ENCODE measurements around the gene FAM118A. TPM values are rescaled to one million over a fixed set of nuclear protein-coding genes. Genes with fewer than 3 reads are reported as not detected.

The FAM118A gene
- total RNA-seq, 2 experiments from 2014 or later = 35.6 to 37.0 TPM

DNA sequence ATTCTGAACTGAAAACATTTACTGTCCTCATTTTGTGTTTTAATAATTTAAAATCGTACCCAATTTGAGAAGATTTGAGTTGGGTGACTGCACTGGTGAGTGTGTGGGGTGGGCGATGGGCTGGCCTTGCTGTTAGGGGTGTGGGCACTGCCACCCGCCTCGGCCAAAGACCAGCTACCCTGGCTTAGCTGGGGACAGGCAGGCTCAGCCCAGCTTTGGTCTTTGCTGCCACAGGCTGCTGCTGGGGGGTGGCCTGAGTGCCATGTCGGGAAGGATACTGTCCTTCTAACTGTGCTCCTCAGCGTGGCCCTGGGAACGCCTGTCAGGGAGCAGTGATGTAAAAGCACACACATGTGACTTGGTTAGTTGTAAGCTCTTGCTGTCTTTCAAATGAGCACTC lies 22.3 kb downstream of the FAM118A start:
- ChIA-PET POLR2A (no interaction called here), CTCF (interaction anchor here (0.6 to 1.5 kb wide), 3 partner anchors 9 to 59 kb away, joined by 3 to 4 read pairs (median 3); no protein-coding TSS in a partner anchor)
- H3K36me3 Mint-ChIP-seq (ENCODE audit: low read depth) = peaks cover 53% of the 10 kb centered on the region

DNA sequence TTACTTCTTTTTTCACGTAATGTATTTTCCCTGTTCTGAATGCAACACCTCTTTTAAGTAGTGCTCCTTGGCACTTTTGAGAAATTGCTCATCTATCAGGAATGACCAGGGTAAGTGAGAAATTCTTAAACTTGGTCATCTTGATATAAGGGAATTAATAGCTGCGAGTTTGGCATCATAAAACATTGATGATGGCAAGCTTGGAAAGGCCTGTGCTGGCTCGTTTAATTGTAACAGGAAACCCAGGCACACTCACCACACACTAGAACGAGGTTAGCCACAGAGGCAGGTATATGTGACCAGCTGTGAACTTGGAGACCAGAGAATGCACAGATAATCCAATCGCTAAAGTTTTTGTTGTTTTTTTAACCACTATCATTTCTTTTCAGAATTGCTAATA lies 24.3 kb downstream of the FAM118A start:
- ChIA-PET POLR2A (no interaction called here), CTCF (interaction anchor here (2.0 kb wide), 1 partner anchor 10 kb away, joined by 10 read pairs; no protein-coding TSS in a partner anchor)
- Mint-ChIP-seq H3K4me3 (no peak overlapping the region), H3K27me3 (no peaks in the 10 kb centered on the region), H3K9me3 (no peaks in the 10 kb centered on the region), H3K36me3 (ENCODE audit: low read depth) (peaks cover 49% of the 10 kb centered on the region), H3K4me1 (peaks cover 30% of the 10 kb centered on the region), H3K27ac (no peak overlapping the region)
- peak; percentile 30 for DNase-seq

More for the DNA sequence above, 22.3 kb downstream of the FAM118A start:
- H3K4me3 Mint-ChIP-seq = no peak overlapping the region
- no peaks in the 10 kb centered on the region for H3K9me3 Mint-ChIP-seq
- no peaks in the 10 kb centered on the region for H3K27me3 Mint-ChIP-seq
- no peak overlapping the region for H3K27ac Mint-ChIP-seq
- H3K4me1 Mint-ChIP-seq = peaks cover 26% of the 10 kb centered on the region
- DNase-seq = no peak

DNA sequence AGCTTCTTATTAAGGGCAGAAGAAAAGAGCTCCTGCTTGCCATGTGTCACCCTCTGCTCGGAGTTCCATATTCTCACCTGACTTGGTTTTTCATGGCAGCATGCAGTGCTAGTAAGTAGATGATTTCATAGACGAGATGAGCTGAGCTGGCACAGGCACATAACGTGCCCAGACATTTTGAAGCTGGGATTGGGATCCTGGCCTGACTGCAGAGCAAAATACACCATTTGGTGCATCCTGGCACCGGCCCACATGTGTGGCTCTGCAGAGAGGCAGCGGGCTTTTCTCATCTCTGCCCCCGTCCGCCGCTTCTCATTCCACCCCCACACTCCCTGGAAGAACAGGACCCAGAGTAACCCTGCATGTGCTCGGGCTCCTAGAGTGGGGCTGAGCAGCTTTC lies 24.8 kb downstream of the FAM118A start:
- no peaks in the 10 kb centered on the region for H3K9me3 Mint-ChIP-seq
- no peaks in the 10 kb centered on the region for H3K27me3 Mint-ChIP-seq
- CTCF ChIA-PET = interaction anchor here (2.0 kb wide), 1 partner anchor 11 kb away, joined by 10 read pairs; no protein-coding TSS in a partner anchor
- H3K4me1 Mint-ChIP-seq = peaks cover 30% of the 10 kb centered on the region
- DNase-seq = no peak
- peaks cover 45% of the 10 kb centered on the region for H3K36me3 Mint-ChIP-seq (ENCODE audit: low read depth)
- POLR2A ChIA-PET = no interaction called here
- no peak overlapping the region for H3K27ac Mint-ChIP-seq
- no peak overlapping the region for H3K4me3 Mint-ChIP-seq

DNA sequence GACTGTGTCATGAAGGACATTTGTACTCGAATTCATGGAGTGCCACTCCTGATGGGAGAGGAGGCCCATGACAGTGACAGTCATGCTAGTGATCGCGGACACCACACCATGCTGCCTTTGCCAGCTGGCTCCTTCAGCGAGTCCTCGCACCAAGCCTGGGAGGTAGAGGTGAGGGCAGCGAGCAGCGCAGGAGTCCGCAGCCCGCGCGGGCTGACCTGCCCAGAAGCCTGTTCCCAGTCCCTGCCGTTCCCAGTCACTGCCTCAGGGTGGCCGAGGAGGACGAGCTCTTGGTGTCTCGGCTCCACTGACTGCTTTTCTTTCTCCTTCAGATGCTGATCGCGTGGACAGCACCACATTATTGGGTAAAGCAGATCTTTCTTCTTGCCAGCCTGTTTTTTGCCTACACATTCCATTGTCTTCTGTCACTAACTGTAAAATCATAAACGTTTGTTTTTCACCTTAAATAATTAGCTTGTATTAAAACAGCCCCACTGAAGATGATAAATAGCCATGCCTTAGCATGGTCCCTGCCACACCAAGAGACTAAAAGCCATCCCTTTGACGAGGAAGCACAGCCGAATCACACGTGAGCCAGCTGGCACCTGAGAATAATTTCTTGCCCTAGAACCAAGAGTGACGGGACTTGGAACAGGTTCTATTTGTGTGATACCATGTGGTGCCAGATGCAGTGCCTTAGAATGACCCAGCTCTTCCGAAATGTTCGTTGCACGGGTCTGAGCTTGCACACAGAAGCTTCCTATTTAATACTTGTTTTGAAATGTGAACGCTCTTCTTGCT lies 25.5 kb downstream of the FAM118A start:
- no peaks in the 10 kb centered on the region for H3K9me3 Mint-ChIP-seq
- peaks cover 31% of the 10 kb centered on the region for H3K4me1 Mint-ChIP-seq
- no peaks in the 10 kb centered on the region for H3K27me3 Mint-ChIP-seq
- CTCF ChIA-PET = interaction anchor here (2.0 kb wide), 1 partner anchor 12 kb away, joined by 10 read pairs; no protein-coding TSS in a partner anchor
- POLR2A ChIA-PET = no interaction called here
- H3K4me3 Mint-ChIP-seq = no peak overlapping the region
- no peak for DNase-seq
- no peak overlapping the region for H3K27ac Mint-ChIP-seq
- peaks cover 52% of the 10 kb centered on the region for H3K36me3 Mint-ChIP-seq (ENCODE audit: low read depth)

DNA sequence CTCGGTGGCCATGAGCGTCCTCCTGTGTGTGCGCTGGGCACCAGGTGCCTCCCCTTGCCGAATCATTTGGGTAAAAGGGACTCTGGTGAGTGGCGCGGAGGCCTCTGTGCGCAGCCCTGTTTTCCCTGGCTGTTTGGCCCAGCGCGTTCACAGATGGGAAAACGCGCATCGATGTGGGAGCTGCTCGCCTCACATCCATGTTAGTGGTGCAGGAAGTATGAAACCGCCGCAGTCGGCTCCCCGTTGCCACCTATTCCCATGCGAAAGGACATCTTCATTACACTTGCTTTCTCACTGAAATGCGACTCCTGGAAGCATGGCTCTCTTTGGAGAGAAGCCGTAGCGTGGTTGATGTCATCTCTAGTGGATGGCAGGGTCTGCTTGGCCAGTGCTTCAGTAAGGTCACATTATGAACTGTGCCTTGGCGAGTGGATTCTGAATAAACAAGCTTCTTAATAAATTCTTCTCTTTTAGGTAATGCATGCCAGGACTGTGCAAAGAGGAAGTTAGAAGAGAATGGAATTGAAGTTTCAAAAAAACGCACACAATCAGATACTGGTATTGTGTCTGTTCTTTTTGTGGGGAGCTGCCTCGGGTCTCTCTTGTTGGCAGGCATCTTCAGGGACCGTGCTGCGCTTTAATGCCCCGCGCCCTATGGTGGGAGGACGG lies 26.3 kb downstream of the FAM118A start:
- no peak for DNase-seq
- ChIA-PET CTCF (no interaction called here), POLR2A (no interaction called here)
- Mint-ChIP-seq H3K4me3 (no peak overlapping the region), H3K27ac (peak overlapping the region; percentile 19), H3K4me1 (peaks cover 35% of the 10 kb centered on the region), H3K9me3 (no peaks in the 10 kb centered on the region), H3K36me3 (ENCODE audit: low read depth) (peaks cover 52% of the 10 kb centered on the region), H3K27me3 (no peaks in the 10 kb centered on the region)

DNA sequence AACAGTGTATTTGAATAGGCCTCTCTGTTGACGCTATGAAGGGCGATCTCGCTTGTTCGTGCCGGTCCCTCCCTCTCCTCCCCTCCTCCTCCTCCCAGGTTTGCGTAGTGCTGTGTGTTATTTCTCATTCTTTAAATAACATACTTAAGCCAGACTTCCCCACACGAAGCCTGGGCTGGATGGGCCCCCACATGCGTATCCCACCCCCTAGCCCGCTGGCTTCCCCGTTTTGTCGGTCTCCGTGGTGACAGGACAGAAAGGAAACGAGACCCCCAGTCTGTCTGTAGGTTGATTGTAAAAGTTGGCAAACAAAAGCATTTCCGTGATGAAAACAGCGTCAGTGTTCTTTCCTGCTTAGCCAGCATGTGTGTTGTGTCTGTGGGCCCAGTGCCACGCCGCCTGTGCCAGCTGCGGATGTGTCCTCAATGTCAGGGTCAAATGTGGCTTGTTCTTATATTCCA lies 27.3 kb downstream of the FAM118A start:
- ChIA-PET POLR2A (no interaction called here), CTCF (no interaction called here)
- DNase-seq = no peak
- H3K9me3 Mint-ChIP-seq = no peaks in the 10 kb centered on the region
- no peak overlapping the region for H3K27ac Mint-ChIP-seq
- H3K4me1 Mint-ChIP-seq = peaks cover 42% of the 10 kb centered on the region
- H3K36me3 Mint-ChIP-seq (ENCODE audit: low read depth) = peaks cover 52% of the 10 kb centered on the region
- H3K4me3 Mint-ChIP-seq = no peak overlapping the region
- H3K27me3 Mint-ChIP-seq = no peaks in the 10 kb centered on the region

DNA sequence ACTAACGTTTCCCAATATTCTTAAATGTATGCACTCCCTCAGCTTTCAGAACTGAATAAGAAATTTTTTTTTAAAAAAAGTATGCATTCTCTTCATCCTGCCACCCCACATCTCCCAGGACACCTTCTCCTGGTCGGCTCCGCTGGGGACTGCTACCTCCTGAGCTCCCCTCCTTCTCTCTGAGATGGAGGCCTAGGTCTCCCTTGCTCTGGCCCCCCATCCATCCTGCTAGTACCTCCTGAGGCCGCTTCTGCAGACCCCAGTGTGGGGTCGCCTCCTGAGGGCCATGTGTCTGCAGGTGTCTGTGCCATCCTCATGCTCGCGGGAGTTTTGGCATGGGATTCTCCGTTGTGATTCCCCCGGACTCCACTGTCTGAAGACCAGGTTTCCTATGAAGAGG lies 27.8 kb downstream of the FAM118A start:
- Mint-ChIP-seq H3K36me3 (ENCODE audit: low read depth) (peaks cover 52% of the 10 kb centered on the region), H3K9me3 (no peaks in the 10 kb centered on the region), H3K27me3 (no peaks in the 10 kb centered on the region), H3K4me3 (no peak overlapping the region), H3K27ac (no peak overlapping the region), H3K4me1 (peaks cover 42% of the 10 kb centered on the region)
- DNase-seq = no peak
- CTCF ChIA-PET = no interaction called here
- POLR2A ChIA-PET = no interaction called here

DNA sequence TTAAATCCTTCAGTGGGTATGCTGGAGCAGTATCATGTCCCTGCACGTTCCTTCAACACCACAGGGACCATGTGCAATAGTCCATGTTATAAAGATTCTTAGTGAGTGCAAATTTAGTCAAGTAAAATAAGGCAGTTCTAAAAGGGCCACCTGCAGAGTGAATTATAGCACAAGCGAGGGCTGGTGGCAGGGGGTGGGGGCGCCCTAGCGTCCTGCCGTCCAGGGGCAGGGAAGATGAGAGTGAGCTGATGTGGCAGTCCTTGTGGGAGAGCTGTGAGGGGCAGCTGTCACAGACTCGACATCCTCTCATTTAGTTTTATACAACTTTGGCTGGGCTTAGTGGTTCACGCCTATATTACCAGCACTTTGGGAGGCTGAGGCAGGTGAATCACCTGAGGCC lies 29.1 kb downstream of the FAM118A start:
- H3K9me3 Mint-ChIP-seq = no peaks in the 10 kb centered on the region
- DNase-seq = no peak
- H3K27ac Mint-ChIP-seq = no peak overlapping the region
- no peak overlapping the region for H3K4me3 Mint-ChIP-seq
- CTCF ChIA-PET = no interaction called here
- H3K27me3 Mint-ChIP-seq = no peaks in the 10 kb centered on the region
- peaks cover 36% of the 10 kb centered on the region for H3K4me1 Mint-ChIP-seq
- POLR2A ChIA-PET = no interaction called here
- peaks cover 53% of the 10 kb centered on the region for H3K36me3 Mint-ChIP-seq (ENCODE audit: low read depth)

DNA sequence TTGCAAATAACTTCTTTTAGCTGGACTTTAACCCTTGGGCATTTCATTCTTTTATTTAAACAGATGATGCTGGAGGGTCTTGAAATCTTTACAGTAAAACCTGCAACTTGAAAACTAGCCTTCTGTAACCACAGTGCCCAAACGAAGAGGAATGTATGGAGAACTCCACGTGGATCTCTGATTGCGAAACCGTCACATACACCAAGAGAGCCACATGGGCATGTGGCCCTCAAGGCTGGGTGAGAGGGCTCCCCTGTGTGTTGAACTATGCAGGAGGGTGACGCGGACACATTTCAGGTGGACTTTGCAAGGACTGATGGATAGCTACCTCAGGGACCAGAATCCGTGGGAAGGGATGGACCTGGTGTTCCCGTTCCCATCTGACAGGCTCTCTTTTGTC lies 30.6 kb downstream of the FAM118A start:
- Mint-ChIP-seq H3K4me3 (no peak overlapping the region), H3K36me3 (ENCODE audit: low read depth) (peaks cover 52% of the 10 kb centered on the region), H3K9me3 (no peaks in the 10 kb centered on the region), H3K27me3 (no peaks in the 10 kb centered on the region), H3K4me1 (peaks cover 25% of the 10 kb centered on the region), H3K27ac (no peak overlapping the region)
- no peak for DNase-seq
- CTCF ChIA-PET = interaction anchor here (0.6 to 0.7 kb wide), 4 partner anchors 14 to 1455 kb away, joined by 3 to 4 read pairs (median 4); no protein-coding TSS in a partner anchor
- POLR2A ChIA-PET = interaction anchor here (0.6 kb wide), 1 partner anchor 58 kb away, joined by 4 read pairs; no protein-coding TSS in a partner anchor

DNA sequence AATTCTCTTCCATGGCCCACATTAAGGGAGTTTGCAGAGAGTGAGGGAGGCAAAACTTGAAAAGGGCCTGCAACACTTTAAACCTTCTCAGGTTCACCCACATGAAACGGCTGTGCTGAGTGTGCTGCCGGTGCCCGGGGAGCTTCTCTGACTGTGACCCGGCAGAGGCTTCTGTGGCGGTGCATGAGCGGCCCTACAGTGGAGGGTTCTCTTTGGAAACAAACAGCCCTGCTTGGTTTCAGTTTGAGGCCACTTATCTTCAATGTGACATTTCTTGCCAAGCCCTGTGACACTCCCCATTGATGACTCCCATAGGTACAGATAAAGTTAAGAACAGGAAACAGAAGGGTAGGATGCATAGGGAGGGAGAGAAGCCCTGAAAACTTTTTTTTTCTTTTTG lies 31.8 kb downstream of the FAM118A start:
- no peaks in the 10 kb centered on the region for H3K27me3 Mint-ChIP-seq
- no peak overlapping the region for H3K4me3 Mint-ChIP-seq
- ChIA-PET CTCF (interaction anchor here (1.1 to 1.2 kb wide), 2 partner anchors 19 to 28 kb away, joined by 3 read pairs; no protein-coding TSS in a partner anchor), POLR2A (interaction anchor here (0.7 kb wide), 1 partner anchor 23 kb away, joined by 4 read pairs; no protein-coding TSS in a partner anchor)
- H3K9me3 Mint-ChIP-seq = no peaks in the 10 kb centered on the region
- H3K4me1 Mint-ChIP-seq = peaks cover 21% of the 10 kb centered on the region
- H3K36me3 Mint-ChIP-seq (ENCODE audit: low read depth) = peaks cover 48% of the 10 kb centered on the region
- peak overlapping the region; percentile 62 for H3K27ac Mint-ChIP-seq
- DNase-seq = peak; percentile 22

DNA sequence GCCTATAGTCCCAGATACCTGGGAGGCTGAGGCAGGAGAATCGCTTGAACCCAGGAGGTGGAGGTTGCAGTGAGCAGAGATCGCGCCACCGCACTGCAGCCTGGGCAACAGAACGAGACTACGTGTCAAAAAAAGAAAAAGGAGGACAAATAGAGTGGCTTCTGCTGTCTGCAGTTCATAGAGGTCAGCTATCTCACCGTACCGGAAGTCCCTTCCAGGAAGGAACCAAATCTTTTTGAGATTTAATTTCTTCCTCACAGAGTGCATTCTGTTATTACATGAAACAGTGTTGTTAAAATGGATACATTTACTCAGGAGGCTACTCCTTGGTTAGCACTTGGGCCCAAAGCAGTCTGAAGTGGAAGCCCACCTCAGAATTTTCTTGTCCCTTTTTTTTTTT lies 33.4 kb downstream of the FAM118A start:
- no peak overlapping the region for H3K4me3 Mint-ChIP-seq
- H3K9me3 Mint-ChIP-seq = no peaks in the 10 kb centered on the region
- DNase-seq = no peak
- CTCF ChIA-PET = no interaction called here
- H3K27me3 Mint-ChIP-seq = no peaks in the 10 kb centered on the region
- no peak overlapping the region for H3K27ac Mint-ChIP-seq
- POLR2A ChIA-PET = no interaction called here
- H3K4me1 Mint-ChIP-seq = peaks cover 12% of the 10 kb centered on the region
- H3K36me3 Mint-ChIP-seq (ENCODE audit: low read depth) = peaks cover 39% of the 10 kb centered on the region

DNA sequence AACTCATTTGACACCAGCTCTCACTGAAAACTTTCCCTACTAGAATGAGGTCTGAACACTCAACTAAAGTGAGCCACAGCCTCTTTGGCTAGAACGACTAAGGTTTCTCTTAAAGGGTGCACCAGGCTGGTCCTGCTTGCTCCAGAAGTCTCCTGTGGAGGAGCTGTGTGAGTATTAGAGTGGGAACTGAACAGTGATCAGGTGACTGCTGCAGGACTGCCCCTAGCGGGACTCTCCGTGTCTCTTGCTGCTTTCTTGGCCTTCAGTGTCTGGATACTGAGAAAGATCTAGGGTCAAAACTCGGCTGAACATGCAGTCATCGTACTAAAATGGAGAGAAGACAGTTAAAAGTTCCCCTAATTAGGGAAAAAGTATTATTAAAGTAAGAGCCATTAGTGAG lies 34.6 kb downstream of the FAM118A start:
- ChIA-PET CTCF (interaction anchor here (1.1 kb wide), 1 partner anchor 13 kb away, joined by 3 read pairs; no protein-coding TSS in a partner anchor), POLR2A (no interaction called here)
- H3K4me3 Mint-ChIP-seq = no peak overlapping the region
- H3K27ac Mint-ChIP-seq = no peak overlapping the region
- no peaks in the 10 kb centered on the region for H3K9me3 Mint-ChIP-seq
- no peak for DNase-seq
- no peaks in the 10 kb centered on the region for H3K27me3 Mint-ChIP-seq
- H3K4me1 Mint-ChIP-seq = peaks cover 12% of the 10 kb centered on the region
- peaks cover 38% of the 10 kb centered on the region for H3K36me3 Mint-ChIP-seq (ENCODE audit: low read depth)

DNA sequence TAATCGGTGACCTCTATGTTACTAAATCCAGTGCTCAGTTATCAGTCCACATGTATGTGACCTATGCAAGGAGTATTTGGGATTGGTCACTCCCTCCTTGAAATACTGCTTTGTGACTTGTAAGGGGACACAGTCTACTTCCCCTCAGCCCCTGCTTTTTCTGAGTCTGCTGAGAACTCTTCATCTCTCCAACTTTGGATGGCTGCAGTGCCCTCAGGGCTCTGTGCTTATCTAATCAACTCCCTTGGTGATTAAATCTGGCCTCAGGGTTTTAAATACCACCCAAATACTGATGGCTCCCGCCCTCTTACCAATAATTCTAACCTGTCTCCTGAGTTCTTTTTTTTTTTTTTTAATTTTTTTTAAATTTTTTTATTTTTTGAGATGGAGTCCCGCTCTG lies 40.2 kb downstream of the FAM118A start:
- Mint-ChIP-seq H3K9me3 (no peaks in the 10 kb centered on the region), H3K27me3 (no peaks in the 10 kb centered on the region), H3K27ac (no peak overlapping the region), H3K36me3 (ENCODE audit: low read depth) (peaks cover 15% of the 10 kb centered on the region), H3K4me3 (no peak overlapping the region), H3K4me1 (peaks cover 9% of the 10 kb centered on the region)
- ChIA-PET CTCF (interaction anchor here (0.6 kb wide), 1 partner anchor 315 kb away, joined by 3 read pairs; no protein-coding TSS in a partner anchor), POLR2A (no interaction called here)
- DNase-seq = no peak
